ENCODE results near the gene BUD23.
"Not testable (repeated sequence)": the region's sequence is repeated elsewhere in the genome, so short reads cannot be mapped to it uniquely, and the experiment has no call there.

Gene BUD23

DNA sequence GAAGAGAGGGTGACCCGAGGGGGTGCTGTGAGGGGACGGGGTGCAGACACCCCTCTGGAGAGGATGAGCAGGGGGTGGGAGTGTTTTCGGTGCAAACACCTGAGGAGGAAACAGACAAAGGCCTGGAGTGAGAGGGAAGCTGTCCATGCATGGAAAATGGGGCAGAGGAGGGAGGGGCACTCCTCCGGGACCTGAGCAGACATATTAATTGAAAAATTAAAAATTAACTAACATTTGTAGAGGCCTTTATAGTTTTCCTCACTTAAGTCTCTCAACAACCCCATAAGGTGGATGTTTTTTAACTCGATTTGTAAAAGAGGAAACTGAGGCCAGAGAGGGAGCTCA is 14.5 kb upstream of the BUD23 start:
- no peak for DNase-seq

DNA sequence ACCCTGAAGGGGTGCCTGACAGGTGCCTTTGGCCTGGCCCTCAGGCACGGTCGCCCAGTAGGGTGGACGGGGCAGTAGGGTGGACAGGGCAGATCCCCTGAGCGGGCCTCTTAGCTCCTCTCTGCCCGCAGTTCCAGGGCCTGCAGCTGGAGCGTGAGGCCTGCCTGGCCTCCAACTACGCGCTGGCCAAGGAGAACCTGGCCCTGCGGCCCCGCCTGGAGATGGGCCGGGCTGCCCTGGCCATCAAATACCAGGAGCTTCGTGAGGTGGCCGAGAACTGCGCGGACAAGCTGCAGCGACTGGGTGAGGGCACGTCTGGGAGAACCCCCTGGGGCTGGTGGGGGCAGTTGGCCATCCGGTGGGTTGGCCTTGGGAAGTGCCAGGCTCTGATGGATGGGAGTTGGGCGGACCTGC is 14.1 kb upstream of the BUD23 start:
- DNase-seq, result no peak

DNA sequence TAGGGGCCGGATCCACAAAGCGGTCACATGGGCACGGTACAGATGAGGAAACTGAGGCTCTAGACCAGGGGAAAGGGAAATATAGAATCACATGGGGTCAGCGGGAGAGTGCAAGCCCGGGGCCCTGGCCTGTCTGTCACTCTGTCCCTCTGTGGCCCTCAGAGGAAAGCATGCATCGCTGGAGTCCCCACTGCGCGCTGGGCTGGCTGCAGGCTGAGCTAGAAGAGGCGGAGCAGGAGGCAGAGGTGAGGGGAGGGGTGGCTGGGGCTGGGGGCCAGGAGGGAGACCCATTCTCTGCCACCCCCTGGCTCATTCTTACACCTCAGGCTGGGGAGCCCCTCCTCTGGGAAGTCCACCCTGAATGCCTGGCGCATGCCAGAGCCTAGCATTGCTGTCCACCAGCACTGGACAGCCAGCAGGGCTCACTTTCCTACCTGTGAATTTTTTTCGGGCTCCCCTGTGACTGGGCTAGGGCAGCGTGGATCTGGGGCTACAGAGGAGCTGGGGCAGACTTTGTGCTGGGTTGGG is 13.5 kb upstream of the BUD23 start:
- DNase-seq, result no peak

DNA sequence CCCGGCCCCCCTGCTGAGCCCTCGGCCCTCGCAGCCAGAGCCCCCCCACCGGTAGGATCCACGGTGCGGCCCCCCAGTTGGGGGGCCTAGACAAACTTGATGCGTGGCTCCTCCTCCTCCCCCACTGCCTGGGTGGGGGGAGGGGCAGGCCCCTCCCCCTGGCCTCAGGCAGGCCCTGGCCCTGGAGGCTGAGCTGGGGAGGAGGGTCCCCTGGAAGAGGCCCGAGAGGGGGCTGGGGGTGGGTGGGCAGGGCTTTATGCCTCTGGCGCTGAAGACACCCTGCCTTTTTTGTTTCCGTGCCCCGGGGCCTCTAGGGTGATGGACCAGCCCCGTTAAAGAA is 12.1 kb upstream of the BUD23 start:
- no peak for DNase-seq

DNA sequence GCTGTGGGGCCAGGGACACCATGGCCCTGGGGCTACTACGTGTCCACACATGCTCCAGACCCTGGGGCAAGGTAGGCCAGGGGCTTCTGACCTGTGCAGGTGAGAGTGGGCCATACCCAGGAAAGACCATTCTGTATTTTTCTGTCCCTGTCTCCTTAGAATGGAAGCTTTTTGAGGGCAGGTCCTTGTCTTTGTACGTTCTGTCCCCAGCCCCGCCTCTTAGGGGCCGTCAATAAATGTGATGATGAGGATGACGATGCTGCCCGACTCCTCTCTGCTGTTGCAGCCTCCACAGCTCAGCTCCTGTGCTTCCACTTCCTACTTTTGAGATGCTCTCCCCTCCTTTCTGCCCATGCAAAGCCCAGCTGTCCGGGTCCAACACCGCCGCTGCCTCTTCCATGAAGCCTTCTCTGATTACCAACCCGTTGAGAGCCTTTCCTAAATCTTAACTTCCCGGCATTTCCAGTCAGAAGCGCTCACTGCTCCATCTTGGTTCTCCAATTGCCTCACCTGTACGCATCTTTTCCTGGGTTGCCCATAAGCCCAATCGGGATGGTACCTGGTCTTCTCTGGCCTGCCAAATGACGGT is 11.4 kb upstream of the BUD23 start:
- DNase-seq, result no peak

DNA sequence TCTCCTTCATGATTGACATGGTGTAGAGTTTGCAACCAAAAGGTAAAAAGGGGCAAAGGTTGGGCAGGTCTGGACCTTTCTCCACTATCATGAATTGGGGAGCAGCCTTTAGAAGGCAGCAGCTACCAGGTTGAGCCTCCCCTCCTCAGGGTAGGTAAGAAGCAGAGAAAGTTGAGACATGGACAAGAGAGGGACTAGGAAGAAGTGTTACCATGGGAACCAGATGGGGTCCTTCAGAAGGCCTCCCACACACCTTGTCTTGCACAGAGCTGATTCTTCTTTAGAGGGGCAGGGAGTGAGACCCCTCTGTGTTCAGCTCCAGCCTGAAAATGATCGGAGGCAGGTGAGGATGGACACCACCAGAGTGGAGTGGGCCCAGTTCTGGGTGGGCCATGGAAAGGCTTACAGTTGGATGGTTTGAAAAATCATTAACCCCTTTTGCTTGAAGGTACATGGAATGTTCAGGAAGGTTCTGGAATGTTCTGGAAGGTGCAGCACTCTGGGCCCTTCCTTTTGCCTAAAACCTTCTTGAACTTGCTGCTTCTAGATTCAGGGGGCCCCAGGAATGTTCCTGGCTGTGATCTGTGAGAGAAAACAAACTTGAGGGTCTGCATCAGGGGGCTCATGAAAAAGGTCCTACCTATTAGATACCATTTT is 8.8 kb upstream of the BUD23 start:
- no peak for DNase-seq

DNA sequence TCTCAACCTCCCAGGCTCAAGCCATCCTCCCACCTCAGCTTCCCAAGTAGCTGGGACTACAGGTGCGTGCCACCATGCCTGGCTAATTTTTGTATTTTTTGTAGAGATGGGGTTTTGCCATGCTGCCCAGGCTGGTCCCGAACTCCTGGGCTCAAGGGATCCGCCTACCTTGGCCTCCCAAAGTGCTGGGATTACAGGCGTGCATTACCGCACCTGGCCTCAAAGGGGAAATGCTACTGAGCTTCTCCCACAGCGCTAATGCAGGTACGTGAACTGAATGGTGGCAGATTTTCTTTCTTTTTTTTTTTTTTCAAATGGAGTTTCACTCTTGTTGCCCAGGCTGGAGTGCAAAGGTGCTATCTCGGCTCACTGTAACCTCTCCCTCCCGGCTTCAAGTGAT is 7.3 kb upstream of the BUD23 start:
- not testable (repeated sequence) for DNase-seq

DNA sequence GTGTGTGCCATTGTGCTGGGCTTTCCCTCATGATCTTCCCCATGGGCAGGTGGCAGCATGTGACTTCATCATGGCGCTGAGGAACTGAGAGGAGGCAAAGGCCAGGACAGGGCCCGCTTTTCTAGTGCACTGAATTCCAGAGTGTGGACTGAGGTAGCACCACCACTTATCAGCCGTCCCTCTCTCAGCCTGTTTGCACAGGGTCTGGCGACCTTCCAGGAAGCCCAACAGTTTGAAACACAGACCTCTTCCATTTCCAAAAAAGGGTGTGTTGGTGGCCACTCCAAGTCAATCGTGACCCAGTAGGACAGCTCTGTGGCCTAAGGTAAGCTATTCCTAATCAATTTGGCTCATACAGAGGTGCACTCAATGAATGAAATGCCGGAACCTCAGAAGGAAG is 4.5 kb upstream of the BUD23 start:
- DNase-seq, result no peak

DNA sequence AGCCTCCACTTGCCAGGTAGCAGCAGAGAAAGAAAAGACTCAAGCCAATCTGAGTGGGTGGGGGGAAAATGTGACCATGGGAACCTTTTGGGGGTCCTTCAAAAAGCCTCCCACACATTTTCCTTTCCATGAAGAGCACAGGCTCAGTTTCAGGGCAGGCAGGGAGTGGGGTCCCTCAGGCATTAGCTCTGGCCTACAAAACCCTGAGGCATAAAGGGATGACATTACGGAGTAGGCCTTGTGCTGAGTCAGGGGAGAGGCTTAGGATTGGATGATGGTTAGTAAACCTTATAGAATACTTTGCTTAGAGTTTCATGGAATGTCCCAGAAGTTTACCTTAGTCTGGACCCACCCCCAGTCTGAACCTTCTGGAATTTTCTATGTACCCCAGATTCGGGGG is 3.7 kb upstream of the BUD23 start:
- DNase-seq, result no peak

DNA sequence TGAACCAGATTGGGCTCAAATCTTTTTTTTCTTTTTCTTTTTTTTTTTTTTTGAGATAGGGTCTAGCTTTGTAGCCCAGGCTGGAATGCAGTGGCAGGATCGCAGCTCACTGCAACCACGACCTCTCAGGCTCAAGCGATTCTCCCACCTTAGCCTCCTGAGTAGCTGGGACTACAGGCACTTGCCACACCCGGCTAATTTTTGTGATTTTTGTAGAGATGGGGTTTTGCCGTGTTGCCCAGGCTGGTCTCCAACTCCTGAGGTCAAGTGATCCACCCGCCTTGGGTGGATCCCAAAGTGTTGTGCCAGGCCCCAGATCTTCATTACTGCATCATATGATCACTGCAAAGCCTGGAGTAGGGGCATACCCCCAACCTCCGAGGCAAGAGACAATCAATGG is 2.9 kb upstream of the BUD23 start:
- no peak for DNase-seq

DNA sequence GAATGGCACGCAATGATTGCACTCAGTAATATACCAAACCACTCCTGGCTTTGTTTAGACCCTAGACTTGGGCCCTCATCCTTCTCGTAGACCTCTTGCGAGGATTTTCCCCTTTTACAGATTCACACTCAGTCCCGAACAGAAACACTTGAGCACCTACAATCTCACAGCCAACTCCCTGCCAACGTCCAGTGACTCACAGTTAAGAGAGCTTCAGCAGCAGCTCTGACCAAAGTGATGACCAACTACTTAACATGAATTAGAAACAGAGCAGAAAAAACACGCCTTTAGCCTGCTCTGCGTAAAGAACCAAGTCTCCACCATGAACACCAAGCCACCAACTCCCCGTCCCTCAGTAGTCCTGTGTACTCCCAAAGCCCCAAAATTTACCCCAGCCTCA is 2.4 kb upstream of the BUD23 start:
- DNase-seq, result no peak

DNA sequence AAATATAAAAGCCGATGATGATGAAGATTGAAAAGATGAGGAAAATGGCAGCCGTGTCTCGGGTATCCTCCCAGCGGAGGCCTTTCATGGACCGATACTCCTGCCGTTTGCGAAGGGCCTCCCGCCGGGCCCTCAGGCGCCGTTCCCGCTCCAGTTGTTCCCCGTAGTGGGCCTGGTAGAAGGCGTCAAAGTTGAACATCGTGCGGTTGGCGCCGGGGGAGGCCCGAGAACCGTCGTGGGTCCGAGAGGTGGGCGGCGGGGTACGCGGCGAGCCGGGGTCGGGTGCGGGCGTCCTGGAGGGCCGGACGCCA is 697 bp upstream of the BUD23 start:
- no peak for DNase-seq

DNA sequence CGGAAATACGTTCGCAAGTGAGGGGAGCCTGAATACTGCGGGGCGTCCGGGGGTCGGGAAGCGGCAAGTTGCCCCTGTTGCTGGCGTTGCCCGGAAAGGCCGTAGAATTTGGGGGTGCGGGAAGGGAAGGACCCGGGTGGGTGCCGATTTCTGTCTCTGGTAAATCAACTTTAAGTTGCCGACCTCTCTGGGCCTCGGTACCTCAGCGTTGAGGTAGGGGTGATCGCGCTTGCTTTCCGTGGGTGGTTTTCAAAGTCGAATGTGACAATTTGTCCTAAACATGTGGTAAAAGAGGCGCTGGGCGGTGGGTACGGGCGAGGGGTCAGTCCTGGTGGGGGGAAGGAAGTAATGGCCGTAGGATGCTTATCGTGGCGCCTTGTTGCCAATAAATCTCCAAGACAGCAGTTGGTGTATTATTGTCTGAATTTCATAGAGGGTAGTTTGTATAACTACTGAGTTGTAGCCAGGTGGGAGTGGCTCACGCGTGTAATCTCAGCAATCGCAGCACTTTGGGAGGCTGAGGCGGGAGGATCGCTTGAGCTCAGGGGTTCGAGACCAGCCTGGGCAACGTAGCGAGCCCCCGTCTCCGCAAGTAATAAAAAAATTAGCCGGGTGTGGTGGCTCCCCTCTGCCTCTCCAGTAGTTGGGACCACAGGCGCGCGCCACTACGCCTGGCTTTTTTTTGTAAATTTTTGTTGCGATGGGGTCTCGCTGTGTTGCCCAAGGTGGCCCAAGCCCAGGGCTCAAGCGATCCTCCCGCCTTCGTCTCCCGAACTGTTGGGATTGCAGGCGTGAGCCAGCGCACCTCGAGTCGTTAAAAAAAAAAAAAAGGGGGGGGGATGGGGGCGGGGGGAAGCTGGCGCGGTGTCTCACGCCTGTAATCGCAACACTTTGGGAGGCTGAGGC is 644 bp downstream of the BUD23 start:
- no peak for DNase-seq

DNA sequence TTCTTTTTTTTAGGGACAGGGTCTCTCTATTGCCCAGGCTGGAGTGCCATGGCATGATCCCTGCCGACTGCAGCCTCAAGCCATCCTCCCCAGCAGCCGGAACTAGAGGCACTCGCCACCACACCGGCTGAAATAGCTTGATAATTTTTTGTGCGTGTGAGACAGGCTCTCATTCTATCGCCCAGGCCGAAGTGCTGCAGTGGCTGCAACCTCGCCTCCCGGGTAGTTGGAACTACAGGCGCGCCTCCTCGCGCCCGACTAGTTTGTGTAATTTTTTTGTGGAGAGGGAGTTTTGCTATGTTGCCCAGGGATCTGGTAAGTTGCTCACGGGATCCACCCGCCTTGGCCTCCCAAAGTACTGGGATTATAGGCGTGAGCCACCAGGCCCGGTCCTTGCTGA is 1.9 kb downstream of the BUD23 start:
- no peak for DNase-seq

DNA sequence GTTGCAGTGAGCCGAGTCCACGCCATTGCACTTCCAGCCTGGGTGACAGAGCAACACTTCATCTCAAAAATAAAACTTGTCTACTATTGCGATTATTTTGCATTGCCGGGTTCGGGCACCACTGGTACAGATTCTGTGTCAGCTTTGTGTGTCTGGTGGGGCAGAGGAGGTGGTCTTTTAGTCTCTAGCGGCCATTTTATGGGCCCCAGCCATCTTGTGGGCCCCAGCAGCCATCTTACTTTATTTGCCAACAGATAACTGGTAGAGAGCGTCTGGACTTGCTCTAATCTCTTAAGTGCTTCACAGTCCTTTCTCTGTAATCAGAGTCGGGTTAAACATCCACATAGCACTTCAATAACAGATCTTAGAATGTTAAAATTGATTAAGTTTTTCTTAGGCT is 4.9 kb downstream of the BUD23 start:
- no peak for DNase-seq

DNA sequence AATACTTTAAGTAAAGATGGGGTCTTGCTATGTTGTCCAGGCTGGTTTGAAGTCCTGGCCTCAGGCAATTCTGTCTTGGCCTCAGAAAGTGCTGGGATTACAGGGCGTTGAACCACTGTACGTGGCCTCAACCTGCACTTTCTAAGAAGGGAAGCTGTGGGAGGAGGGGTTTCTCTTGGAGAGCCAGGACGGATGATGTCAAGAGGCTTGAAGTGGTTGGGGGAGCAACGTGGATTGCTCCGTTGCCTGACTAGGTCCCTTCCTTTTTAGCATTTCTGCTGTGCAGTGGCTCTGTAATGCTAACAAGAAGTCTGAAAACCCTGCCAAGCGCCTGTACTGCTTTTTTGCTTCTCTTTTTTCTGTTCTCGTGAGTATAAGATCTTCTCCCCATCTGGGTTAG is 7.2 kb downstream of the BUD23 start:
- no peak for DNase-seq

DNA sequence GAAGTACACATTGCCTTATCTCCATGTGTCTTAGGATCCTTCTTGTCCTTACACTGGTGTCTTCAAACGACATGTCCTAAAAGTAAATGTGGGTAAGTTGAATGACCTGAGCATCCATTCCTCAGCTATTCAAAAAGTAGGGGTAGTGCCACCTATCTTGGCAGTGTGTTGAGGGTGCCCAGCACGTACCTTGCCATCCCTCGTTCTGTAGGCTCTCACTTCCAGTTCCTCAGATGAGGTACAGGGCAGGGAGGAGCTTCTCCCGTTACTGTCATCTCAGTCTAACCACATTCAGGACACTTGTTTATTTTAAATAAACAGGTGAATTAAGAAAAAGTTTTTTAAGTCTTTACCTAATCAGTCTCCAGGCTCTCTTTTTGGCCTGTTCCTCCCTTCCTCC is 13.0 kb downstream of the BUD23 start:
- DNase-seq, result no peak

DNA sequence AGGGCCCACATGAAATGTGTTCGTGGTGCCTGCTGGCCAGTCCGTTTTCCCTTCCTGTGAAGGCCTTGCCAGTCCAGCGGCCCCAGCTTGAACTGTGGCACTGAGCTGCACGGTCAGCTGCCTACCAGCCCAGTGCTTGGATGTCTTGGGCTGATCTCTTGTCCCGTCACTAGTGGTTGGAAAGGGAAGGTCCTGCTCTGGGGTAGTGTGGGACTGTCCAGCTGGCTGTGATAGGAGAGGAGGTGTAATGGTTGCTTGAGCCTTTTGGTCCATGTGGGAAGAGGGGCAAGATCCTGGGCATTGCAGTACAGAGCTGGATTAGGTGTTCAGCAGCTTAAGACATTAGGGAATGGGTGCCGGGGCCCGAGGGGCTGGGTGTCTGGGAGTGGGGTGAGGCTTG is 15.0 kb downstream of the BUD23 start:
- DNase-seq, result no peak

DNA sequence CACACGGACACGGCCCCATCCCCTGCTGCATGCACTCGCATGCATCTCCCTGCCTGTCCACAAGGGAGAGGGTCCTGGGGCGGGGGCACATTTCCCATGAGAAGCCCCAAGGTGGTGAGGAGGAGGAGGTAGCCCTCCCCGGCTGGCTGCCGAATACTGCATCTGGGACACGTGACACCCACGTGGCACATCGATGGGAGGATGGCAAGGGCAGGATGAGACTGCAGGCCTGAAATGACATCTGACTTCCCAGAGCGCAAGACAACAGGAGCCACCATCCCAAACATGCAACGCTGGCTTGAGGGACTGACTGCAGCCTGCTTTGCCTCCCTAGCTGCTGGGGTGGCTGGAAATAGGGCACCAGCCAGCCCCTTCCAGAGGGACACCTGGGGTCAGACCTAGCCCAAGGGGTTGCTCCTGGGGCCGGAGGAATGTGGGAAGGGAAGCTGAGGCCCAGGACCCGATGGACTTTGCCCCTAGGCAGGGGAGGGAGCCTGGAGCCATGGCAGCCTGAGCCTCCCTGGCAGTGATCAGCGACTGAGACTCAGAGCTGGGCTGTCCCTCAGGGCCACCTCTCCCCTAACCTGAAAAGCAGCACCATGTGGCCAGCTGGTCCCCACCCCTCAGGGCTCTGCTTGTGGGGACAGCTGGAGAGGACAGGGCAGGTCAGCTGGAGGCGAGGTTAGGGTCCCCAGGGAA is 16.1 kb downstream of the BUD23 start:
- no peak for DNase-seq

DNA sequence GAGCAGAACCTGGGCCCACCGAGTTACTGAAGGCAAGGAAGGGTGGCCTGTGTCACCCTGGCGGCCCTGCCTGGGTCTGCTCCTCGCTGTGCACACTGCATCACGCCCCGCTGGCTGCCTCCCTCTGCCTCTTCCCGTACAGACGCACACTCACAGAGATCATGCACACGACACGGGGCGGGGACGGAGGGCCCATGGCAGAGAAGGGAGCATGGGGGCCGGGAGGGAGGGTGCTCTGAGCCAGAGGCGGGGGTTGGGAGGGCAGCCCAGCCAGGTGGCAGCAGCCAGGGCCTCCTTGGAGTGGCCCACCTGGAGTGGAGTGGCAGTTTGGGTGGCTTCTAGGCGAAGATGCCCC is 16.6 kb downstream of the BUD23 start:
- DNase-seq, result no peak

DNA sequence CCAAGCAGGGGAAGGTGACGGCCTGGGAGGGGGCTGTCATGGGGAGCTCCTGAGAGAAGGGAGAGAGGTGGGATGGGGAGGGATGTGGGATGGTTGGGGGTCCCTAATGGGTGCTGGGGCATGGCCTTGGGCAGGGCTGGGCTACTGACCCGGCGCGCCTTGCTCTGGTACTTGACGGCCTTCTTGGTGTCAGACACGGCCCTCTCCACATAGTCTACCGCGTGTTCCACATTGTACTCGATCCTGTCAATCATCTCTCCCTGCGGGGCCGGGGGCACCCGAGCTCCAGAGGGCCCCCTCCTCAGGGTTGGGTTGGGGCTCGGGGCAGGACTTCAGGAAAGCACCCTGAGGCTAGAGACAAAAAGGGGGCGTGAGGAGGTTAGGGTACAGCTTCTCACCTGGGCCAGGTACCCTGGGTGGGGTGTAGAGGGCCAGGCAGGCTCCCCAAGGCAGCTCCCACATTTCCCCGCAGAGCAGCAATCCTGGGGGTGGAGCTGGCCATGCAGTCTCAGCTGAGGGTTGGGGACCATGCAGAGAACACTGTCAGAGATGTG is 17.3 kb downstream of the BUD23 start:
- DNase-seq, result no peak

DNA sequence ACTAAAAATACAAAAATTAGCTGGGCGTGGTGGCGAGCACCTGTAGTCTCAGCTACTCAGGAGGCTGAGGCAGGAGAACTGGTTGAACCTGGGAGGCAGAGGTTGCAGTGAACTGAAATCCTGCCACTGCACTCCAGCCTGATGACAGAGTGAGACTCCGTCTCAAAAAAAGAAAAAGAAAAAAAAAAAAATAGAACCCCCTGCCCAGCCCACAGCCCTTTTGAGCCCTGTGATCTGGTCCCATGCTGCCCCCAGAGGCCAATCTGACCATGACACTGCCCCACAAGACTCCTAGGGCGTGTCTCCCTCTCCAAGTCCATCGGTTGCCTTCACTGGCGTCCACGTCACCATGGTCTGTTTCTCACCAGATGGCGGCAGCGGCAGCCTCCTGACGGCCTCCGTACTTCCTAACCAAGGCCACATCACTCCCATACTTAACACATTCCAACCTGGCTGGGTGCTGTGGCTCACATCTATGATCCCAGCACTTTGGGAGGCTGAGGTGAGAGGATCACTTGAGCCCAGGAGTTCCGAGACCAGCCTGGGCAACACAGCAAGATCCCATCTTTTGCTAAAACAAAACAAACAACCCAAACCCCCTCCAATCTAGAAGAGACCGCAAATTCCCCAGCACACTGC is 18.1 kb downstream of the BUD23 start:
- DNase-seq, result no peak

DNA sequence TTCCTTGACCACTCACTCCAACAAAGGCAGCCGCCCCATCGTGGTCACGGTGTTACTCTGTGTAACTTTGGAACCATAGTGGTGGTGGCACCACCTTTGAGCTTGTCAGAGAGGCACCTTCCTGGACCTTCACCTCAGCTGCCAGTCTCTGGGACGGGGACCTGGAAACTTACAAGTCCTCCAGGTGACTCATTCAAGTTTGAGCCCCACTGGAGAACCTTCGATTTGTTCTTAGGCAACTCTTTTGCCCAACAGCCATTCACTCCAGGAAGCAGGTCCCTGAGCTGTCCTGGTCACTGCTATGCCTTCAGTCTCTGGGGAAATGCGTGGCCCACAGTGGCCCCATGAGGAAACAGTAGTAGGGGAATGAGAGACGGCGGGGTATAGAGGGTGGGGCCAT is 18.8 kb downstream of the BUD23 start:
- no peak for DNase-seq

All from NCI-H1092 (cell line).